Eye (tissue), 1 donor: Measurements from ENCODE around the gene SLC9A7.

Experiments used
- DNase-seq: peaks from one replicate; pipeline ENCODE4 v3.0.0-alpha.2; 2015

The SLC9A7 gene

DNA sequence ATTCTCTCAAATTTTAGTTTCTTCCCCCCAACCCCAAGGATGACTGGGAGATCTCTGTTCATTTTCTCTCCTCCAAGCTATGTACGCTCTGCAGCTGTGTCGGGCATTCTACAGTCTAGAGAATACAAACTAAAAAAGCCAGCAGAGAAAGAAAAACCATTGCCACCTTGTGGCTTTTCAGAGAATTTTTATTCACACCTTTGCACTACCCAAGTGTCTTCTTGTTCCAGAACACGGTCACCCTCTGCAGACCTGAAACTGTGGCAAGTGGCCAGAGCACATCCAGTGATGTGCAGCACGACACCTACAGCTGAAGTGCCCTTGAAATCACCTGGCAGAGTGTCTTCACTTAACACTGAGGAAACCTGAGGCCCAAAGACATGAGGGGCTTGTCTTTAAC, 116.8 kb downstream of the SLC9A7 start:
- no peak for DNase-seq

DNA sequence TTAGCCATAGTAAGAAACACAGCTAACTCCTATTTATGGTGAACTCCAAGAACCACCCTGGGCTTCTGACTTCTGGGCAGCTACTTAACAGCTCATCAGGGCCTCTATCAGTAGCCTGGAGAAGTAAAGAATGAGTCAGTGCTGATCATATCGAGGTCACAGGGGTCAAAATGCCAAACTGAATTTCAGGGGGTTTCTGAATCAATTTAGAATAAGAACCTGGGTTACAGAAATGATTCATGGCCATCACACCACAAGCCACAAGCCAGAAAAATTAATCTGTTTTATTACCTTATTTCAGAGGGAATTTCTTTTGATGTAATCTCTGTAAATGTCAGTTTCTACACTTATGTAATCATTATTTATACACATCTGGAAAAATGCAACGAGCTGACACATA, 121.0 kb downstream of the SLC9A7 start:
- DNase-seq: no peak

DNA sequence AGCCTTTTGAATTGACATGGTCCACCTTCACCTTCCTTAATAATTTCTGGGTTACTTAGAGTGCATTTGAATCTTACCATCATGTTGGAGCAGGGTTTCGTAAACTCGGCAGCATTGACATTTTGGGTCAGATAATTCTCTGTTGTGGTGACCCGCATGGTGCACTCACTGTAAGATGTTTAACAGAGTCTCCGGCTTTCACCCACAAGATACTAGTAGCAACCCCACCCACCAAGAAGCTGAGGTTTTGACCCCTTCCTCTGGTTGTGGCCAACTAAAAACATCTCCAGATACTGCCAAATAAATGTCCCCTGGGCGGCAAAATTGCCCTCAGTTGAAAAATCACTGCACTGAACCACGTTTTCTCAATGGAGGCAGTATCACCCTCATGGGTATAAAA, 122.7 kb downstream of the SLC9A7 start:
- DNase-seq: no peak

DNA sequence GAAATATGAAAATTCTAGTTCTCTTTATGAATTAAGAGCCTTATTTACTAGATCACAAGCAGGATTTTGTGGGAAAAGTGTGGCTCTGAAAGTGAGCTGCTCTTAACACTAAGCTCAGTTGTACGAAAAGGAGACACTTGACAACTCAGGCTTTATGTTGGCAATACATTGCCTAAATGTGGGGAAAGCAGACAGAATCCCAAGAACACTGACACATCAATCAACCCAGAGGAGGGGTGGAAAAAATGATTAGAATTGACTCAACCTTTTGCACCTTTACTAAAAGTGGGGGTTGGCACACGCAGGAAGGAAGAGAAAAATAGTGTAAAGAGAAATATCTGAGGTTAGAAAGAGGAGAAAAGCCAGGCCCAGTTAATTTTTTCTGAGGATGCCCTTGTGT, 123.7 kb downstream of the SLC9A7 start:
- no peak for DNase-seq

DNA sequence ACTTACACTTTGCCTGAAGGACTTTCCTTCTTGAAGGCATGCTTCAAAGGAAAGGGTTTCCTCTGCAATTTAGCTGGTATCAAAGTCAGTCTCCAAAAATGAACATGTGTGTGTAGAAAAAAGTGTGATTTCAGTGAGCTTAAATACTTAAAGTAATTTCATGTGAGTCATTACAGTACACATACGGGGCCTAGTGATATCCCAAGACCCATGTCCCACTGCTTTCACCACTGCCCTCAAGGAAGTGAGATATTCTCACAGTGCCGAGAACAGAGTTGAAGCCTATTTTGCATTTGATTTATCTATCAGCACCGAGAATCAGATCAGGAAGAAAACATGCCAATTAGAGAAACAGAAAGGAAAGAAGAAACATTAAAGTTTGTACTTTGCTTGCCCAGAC, 124.3 kb downstream of the SLC9A7 start:
- DNase-seq: no peak

DNA sequence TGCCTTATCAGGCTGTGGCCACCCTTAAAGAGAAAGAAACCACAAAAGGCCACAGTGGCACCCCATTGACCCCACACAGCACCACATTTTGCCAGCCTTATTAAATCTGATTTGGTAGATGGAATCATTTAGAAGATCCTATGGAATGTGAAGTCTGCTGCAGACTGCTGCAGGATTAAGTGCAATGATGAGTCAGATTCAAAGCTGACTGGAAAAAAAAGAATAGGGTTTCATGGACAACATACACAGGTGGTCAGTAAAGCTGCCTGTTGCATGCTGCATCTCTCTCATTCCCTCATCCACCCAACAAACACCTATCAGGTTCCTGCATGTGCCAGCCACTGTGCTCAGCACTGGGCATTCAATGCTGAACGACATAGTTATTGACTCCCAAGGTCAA, 128.8 kb downstream of the SLC9A7 start:
- no peak for DNase-seq

DNA sequence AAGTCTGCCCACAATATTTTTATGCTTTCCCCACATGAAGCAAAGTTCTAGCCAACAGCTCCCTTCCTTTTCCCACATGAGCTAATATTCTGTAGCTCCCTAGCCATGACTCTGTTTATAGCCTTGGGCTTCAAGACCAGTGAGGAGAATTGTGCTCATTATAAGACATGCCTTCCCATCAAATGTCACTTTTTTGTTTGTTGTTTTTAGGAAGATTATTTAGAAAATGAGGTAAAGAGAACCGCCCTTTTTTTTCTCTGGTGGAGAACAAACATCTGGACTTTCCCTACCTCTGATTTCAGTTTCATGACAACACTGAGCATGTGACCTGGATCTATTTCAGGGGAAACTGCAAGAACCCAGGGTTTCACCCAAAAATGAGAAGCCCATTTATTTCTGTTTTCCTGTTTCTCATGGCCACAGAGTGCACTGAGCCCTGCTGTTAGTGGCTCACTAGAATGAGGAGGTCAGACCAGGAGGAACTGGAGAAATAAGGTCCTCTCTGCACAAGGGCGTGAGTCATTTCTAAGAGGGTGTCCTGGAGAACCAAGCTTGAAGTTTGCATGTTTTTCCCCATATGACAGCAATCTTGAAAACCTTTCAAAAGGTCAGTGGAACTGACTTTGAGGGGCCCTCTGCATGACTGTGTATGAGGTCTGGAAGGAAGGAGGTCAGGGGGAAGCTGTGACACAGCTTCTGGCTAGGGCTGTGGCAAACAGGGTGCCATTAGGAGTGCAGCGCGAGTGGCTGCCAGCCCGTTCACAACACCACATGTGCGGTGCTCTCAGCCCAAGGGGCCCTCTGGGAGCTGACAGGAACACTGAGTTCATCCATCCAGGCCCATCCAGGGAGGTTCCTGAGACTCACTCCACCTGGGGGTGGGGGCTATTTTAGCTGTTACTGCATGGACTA, 130.2 kb downstream of the SLC9A7 start:
- no peak for DNase-seq

DNA sequence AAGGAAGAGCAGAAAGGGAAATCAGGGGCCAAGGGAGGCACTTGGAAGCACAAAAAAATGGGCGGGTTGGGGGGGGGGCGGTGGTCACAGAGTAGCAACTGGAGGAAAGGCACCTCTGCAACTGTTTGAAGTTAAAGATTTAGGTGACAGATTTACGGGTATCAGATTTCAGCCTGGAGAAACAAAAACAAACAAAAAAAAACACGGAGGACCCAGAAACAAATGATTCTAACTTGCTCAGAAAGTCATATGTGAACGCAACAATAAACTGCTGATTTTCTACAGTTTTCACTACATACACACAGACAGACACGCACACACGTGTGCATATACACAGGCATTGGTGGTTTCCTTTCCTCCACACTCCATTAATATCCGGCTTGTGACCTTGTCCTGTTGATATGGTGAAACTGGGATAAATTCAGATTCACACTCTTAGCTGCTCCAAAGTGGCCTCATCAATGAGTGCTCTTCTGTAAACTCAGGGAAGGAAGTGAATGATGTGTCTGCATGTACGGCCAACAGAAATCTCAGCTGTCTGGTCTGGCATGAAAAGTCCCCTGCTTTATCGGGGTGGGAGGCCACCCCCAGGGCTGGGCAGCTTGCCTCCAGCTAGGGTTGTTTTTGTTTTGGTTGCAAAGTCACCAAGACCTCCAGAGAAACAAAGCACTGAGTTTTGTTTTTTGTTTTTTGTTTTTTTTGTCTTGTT, 131.1 kb downstream of the SLC9A7 start:
- no peak for DNase-seq

DNA sequence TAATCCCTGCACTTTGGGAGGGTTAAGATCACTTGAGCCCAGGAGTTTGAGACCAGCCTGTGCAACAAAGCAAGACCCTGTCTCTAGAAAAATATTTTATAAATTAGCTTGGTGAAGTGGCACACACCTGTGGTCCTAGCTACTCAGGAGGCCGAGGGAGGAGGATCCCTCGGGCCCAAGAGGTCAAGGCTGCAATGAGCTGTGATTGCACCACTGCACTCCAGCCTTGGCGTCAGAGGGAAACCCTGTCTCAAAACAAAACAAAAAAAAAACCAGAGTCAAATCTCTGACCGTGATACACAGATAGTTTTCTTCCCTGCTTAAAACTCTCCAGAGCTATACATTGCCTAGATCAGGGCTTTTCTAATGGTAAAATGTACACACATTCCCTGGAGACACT, 131.9 kb downstream of the SLC9A7 start:
- DNase-seq: no peak

DNA sequence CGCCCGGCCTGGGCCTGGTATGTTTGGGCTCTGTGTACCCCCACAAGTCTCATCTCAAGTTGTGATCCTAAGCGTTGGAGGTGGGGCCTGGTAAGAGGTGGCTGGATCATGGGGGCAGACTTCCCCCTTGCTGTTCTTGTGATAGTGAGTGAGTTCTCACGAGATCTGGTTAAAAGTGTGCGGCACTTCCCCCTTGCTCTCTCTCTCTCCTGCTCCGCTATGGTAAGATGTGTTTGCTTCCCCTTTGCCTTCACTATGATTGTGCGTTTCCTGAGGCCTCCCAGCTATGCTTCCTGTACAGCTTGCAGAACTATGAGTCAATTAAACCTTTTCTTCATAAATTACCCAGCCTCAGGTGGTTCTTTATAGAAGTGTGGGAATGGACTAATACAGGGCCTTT, 132.4 kb downstream of the SLC9A7 start:
- no peak for DNase-seq

DNA sequence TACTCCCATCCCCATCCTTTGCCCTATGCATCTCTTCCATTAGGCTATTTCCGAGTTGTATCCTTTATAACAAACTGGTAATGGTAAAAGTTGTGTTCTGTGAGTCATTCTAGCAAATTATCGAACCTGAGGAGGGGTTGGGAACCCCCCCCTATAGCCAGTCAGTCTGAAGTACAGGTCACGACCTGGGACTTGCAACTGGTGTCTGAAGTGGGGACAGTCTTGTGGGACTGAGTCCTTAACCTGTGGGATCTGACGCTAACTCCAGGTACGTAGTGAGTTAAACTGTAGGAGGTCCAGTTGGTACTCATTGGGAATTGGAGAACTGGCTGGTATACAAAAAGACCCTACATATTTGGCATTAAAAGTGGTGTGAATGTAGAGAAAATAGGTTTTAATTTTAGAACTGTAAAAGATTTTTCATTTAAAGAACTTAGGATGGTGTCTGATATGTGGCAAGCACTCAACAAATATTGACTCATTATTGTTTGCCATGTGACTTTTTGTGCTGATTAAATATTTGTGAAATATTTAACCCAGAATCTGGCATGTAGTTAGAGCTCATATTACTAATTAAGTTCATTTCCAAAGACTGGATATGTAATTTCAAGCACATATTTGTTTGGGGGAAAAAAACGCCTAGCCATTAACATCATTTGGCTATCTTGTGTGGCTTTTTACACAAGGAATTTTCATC, 134.7 kb downstream of the SLC9A7 start:
- no peak for DNase-seq

DNA sequence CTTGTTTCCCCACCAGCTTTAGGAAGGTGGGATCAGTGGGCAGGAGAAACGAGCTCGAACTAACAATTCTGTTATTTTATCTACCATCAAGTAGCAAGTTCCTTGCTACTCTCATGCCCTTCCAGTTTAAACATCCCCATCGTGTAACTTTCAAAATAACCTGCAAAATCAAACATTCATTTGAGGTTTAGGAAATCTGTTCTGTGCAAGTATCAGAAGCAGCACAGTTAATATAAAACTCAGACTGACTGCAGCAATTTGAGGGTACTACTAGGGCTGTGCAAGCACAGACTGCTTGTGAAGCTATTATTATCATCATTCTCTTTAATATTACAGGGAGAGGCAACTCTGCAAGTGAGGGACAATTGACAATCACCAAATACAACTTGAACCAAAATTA, 137.3 kb downstream of the SLC9A7 start:
- DNase-seq: no peak

DNA sequence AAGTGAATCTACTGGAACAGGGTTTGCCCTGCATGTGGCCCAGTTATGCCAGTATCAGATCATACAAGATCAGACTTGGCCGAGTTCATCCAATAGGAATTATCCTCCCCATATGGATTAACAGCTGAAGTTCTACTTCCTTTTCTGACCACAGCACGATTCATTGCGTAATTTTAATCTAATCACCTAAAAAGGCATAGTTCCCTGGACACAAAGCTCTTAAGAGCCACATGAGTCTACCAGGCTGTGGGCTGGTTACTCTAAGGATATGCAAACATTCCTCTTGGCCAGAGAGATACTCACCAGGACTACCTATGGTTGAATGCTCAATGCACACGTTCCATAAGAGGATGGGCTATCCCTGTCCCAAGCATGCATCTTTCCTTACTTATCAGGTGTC, 138.4 kb downstream of the SLC9A7 start:
- no peak for DNase-seq

DNA sequence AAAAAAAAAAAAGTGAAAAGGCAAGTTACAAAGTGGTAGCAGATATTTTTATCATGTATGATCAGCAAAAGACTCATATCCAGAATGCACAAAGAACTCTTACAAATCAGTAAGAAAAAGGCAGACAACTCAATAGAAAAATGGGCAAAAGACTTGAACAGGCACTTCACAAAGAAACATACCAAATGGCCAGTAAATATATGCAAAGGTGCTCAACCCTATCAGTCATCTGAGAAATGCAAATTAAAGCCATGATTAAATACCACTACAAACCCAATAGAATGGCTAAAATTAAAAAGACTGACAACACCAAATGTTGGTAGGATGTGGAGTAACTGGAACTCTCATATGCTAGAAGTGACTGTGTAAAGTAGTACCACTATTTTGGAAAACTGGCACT, 140.0 kb downstream of the SLC9A7 start:
- DNase-seq: no peak

DNA sequence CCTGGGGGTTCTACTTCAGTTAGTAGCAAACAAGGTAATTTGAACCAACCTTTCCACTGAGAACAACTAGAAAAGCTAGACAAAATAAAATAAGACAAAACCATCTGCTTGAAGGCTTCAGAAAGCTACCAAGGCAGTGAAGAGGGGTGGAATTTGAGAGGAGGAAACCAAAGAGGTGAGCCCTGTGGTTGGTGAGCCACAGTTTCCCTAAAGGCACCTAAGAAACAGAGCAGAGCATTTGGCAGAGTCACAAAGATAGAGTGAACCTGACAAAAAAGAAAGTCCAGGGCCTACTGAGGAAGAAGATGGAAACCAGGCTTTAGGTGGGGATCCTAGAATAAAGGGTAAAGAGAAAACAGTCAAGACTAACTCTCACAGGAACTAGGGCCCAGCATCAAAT, 141.0 kb downstream of the SLC9A7 start:
- no peak for DNase-seq

DNA sequence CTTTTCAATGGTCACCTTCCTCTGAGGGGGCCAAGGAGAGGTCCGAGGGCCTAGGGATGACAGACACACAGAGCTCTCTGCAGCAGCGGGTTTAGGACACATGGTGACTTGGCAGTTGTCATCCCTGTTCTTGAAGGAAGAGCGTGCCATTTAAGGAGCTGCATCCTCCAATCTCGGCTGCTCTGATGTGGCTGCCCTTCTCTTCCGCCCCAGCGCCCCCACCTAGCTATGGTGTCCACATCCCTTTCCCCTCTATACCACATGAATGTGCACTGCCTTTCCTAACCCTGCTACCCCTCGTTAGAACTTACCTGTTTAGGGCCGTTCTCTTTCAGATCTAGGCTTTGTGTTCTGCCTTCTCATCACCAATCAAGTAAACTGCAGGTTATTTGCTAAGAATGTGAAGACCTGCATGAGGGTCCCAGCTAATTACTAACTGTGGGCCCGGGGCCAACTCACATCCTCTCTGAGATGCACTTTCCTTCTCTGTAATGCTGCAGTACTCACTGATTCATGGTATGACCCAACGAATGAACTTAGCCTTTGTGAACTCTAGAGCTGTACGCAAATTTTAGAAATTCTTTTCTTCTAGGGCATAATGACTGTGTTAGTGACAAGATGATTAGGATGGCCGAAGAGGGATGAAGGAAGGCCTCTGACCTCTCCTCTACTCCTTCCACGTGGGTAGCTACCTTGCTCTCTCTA, 147.1 kb downstream of the SLC9A7 start:
- DNase-seq: no peak

DNA sequence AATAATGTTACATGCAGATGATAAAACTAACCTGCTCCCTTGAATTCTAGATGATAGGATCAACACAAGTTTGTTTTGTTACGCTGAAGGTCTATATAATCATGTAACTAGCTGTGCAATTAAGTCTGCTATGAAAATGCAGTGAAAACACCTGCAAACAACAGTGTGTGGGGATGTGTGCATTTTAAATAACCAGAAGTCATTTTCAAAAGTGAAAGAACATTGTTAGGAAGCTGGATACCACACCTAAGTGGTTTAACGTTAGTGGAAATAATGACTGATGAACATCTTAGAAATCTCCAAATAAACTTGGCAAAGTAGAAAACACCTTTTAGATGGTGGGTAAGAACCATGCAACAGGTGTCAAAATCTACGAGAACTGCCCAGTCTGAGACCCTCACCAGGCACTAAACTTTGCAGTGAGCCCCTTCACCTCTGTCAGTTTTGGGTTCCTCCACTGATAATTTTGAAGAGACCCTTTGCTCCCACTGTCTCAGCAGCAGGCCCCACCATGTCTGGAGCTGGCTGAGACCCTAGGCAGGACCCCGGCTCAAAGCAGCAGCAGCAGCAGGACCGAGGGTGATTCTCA, 148.8 kb downstream of the SLC9A7 start:
- DNase-seq: no peak

DNA sequence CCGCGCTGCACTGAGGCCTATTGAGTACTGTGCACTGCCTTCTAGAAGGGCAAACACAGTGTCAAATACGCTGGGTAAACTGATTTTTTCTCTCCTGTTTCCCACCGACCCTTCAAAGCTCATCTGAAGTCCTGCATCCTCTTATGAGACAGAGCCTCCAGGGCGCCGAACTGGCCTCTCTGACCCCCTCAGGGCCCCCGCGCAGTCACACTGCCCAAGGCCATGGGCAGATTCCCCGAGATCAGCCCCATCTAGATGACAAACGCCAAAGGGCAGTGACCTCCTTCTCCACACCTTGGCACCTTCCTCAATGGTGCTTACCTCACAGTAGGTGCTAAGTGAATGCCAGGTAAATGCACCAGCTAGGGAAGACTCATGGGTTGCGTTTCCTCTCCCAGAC, 151.0 kb downstream of the SLC9A7 start:
- DNase-seq: no peak

DNA sequence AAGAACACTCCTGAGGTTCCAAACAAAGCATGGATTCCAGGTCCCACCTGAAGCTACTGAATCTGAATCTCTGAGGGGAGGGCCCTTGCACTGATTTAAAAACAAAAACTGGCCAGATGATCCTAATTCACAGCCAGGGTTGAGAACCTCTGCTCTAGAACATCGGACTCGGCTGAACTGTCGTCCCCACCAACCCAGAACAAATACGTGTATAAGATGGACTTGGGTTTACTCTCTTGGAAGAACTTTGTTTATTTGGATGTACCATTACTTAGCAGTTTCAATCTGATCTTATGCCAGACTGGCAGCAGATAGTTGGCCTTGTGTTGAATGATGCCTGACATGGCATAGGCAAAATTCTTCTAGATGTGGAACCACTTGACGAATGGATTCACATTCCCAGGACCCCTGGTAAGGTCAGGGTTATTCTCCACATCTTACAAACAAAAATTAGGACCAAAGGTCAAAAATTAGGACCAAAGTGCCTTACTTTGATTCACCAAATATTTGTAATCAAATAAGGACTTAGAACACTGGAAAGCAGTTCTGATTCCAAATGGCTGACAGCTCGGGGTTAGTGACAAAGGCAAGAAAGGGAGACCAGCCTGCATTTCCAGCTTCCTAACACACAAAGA, 156.3 kb downstream of the SLC9A7 start:
- no peak for DNase-seq

DNA sequence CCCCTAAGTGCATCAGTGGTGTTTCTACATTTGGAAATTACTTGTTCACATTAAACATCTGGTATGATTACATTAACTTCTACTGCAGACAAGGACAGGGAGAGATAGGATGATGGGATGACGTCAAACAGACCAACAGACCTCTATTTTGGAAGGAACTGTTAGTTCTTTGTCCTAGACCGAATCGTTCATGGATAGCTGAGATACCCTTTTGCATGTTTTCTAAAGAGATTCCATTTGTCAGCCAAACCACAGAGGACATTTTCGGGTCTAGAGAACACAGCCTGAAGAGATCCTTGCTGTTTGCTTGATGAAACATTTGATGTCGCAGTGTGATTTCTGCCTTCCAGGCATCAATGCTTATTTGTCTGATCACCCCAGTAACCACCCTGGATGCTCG, 157.6 kb downstream of the SLC9A7 start:
- no peak for DNase-seq

DNA sequence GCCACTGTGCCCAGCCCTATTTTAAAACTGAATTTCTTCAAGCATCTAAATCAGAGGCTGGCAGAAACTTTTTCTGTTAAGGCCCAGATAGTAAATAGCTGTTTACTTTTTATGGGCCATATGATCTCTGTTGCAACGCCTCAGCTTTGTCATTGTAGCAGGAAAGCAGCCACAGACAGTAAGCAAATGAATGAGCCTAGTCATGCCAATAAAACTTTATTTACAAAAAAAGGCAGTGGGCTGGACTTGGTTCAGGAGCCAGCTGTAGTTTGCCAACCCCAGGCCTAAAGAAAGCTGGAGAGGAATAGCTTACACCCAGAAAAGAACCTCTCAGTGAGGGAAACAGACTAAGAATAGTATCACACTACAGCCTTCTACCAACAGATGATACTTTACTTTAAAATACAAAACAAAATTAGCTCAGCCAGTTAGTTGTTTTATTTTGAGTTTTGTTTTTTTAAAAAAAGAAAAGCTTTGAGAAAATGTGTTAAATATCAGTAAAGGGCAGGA, 159.8 kb downstream of the SLC9A7 start:
- no peak for DNase-seq

DNA sequence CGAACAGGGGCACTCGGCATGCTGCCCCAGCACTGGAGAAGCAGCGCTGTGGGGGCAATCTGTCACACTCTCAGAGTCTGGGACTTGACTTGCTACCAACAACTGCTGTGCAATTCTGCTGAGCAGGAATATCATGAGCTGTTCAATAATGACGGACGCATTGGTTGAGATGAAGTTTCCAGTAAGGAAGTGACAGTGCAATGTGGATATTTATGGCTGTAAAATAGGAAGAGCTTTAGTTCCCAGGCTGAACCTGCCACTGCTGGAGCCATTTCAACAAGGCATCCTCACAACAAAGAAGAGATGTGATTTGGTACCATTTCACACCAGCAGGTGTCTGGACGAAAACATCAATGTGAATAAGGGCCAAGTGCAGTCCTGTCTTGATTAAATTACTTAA, 161.1 kb downstream of the SLC9A7 start:
- DNase-seq: no peak
